SK-N-SH (cell line): ENCODE data around the gene RBM20. TPM values are rescaled to one million over a fixed set of nuclear protein-coding genes. Genes with fewer than 3 reads are reported as not detected.

Experiments
- CTCF ChIA-PET: fragments of 300-600, 350-600 bp; formaldehyde crosslinking; extraction: SDS; loops from one replicate; lab custom pipeline; 2021; lab: Yijun Ruan, JAX
- POLR2A ChIA-PET: fragments of 350-600 bp; sonication (Branson Sonifier 250); formaldehyde crosslinking; extraction: SDS; loops from one replicate; lab custom pipeline; 2020; ENCODE audit warnings: antibody characterized with exemption, inconsistent platforms; lab: Yijun Ruan, JAX
- DNase-seq: peaks from one replicate; pipeline ENCODE4 v3.0.0; 2012
- H2AFZ ChIP-seq: fragments of 200-600 bp; sonication (generic); 2 replicates; pipeline ENCODE4 v1.8.1; 2016; ENCODE audit warnings: antibody characterized with exemption, mild to moderate bottlenecking, low read depth
- H3F3A ChIP-seq: fragments of 200-600 bp; sonication (generic); replicated peaks from 2 replicates; pipeline ENCODE3; 2016; ENCODE audit warnings: antibody characterized with exemption, mild to moderate bottlenecking; ENCODE audit not compliant: insufficient read depth
- H3K27ac ChIP-seq, 2 experiments: fragments of 200-500 bp in 1 of 2; fragments of 200-600 bp in 1 of 2; sonication (Bioruptor generic) in 1 of 2; sonication (generic), shearing (Covaris generic) in 1 of 2; 2 replicates each; pipeline versions ENCODE4 v1.5.1 to v1.6.1; 2014 to 2016; ENCODE audit warnings: low read depth in 2 of 2, inconsistent platforms in 1 of 2, low read length in 1 of 2, mild to moderate bottlenecking in 1 of 2, mixed read lengths in 1 of 2
- H3K27me3 ChIP-seq: fragments of 200-600 bp; sonication (generic), shearing (Covaris generic); 2 replicates; pipeline ENCODE4 v1.6.1; 2016; ENCODE audit warnings: mixed run types; ENCODE audit not compliant: insufficient read depth
- H3K36me3 ChIP-seq, 2 experiments: fragments of 200-500 bp in 1 of 2; fragments of 200-600 bp in 1 of 2; sonication (Bioruptor generic) in 1 of 2; sonication (generic) in 1 of 2; replicated peaks in 1 of 2; 2 replicates each; pipeline versions ENCODE3 to v1.5.1; 2014 to 2016; ENCODE audit warnings: low read length in 1 of 2, mild to moderate bottlenecking in 1 of 2; ENCODE audit not compliant: insufficient read depth in 2 of 2, control insufficient read depth in 1 of 2
- H3K4me1 ChIP-seq, 2 experiments: fragments of 200-500 bp in 1 of 2; fragments of 200-600 bp in 1 of 2; sonication (Bioruptor generic) in 1 of 2; sonication (generic), shearing (Covaris generic) in 1 of 2; 2 replicates each; pipeline versions ENCODE4 v1.5.1 to v1.6.1; 2014 to 2016; ENCODE audit warnings: low read depth in 1 of 2, low read length in 1 of 2, mixed run types in 1 of 2; ENCODE audit not compliant: insufficient read depth in 2 of 2, control insufficient read depth in 1 of 2
- H3K4me2 ChIP-seq: fragments of 200-600 bp; sonication (generic), shearing (Covaris generic); 2 replicates; pipeline ENCODE4 v1.6.1; 2017; ENCODE audit warnings: mixed run types
- H3K4me3 ChIP-seq, 2 experiments: fragments of 200-500 bp in 1 of 2; fragments of 200-600 bp in 1 of 2; sonication (Bioruptor generic) in 1 of 2; sonication (generic), shearing (Covaris generic) in 1 of 2; 2 replicates each; pipeline versions ENCODE4 v1.5.1 to v1.8.1; 2014 to 2016; ENCODE audit warnings: low read depth in 2 of 2, inconsistent platforms in 1 of 2, low read length in 1 of 2, mild to moderate bottlenecking in 1 of 2, mixed read lengths in 1 of 2, moderate library complexity in 1 of 2
- H3K79me2 ChIP-seq: fragments of 200-600 bp; sonication (generic); 2 replicates; pipeline ENCODE4 v1.8.1; 2017; ENCODE audit warnings: mild to moderate bottlenecking; ENCODE audit not compliant: insufficient read depth
- H3K9ac ChIP-seq: fragments of 200-600 bp; sonication (generic); 2 replicates; pipeline ENCODE4 v1.6.1; 2017; ENCODE audit warnings: mixed run types
- H3K9me2 ChIP-seq: fragments of 200-600 bp; sonication (generic); 2 replicates; pipeline ENCODE4 v1.6.1; 2017; ENCODE audit warnings: mixed run types
- H3K9me3 ChIP-seq: fragments of 200-600 bp; sonication (generic); 2 replicates; pipeline ENCODE4 v1.6.1; 2017; ENCODE audit warnings: mixed run types, mild to moderate bottlenecking, moderate library complexity
- H4K20me1 ChIP-seq: fragments of 200-600 bp; sonication (generic); 2 replicates; pipeline ENCODE4 v1.6.1; 2017; ENCODE audit warnings: mild to moderate bottlenecking, mixed run types; ENCODE audit not compliant: insufficient read depth
- CHD2 ChIP-seq: fragments of 150-350 bp; IDR thresholded peaks from 2 replicates; pipeline ENCODE4 v1.6.1; 2018; ENCODE audit warnings: low read length; ENCODE audit not compliant: partially characterized antibody
- ELF1 ChIP-seq: IDR thresholded peaks from 2 replicates; pipeline ENCODE4 v1.4.0; 2012
- FOXJ3 ChIP-seq: sonication (generic); formaldehyde crosslinking; IDR thresholded peaks from 2 replicates; pipeline ENCODE4 v1.5.1; 2020; ENCODE audit warnings: mild to moderate bottlenecking, missing genetic modification reagents
- FOXM1 ChIP-seq: IDR thresholded peaks from 2 replicates; pipeline ENCODE4 v1.4.0; 2012; ENCODE audit warnings: low read depth, mild to moderate bottlenecking
- GATA2 ChIP-seq: sonication (generic); formaldehyde crosslinking; IDR thresholded peaks from 2 replicates; pipeline ENCODE4 v1.5.0; 2020; ENCODE audit warnings: mild to moderate bottlenecking, missing genetic modification reagents
- IRF3 ChIP-seq: fragments of 150-350 bp; IDR thresholded peaks from 2 replicates; pipeline ENCODE4 v1.6.1; 2016; ENCODE audit warnings: mild to moderate bottlenecking, low read depth, low read length
- JUND ChIP-seq: IDR thresholded peaks from 2 replicates; pipeline ENCODE4 v1.4.0; 2012
- MEF2A ChIP-seq: IDR thresholded peaks from 2 replicates; pipeline ENCODE4 v1.4.0; 2012; ENCODE audit warnings: low read depth, borderline replicate concordance
- MXI1 ChIP-seq: IDR thresholded peaks from 2 replicates; pipeline ENCODE4 v1.6.1; 2012; ENCODE audit warnings: mild to moderate bottlenecking, low read depth, low read length, improper control_type of control experiment
- NFIC ChIP-seq: IDR thresholded peaks from 2 replicates; pipeline ENCODE4 v1.4.0; 2012; ENCODE audit warnings: borderline replicate concordance
- PBX3 ChIP-seq: IDR thresholded peaks from 2 replicates; pipeline ENCODE4; 2012
- RAD21 ChIP-seq: IDR thresholded peaks from 2 replicates; pipeline ENCODE4 v1.6.1; 2012; ENCODE audit warnings: mild to moderate bottlenecking, low read length
- RCOR1 ChIP-seq: fragments of 150-350 bp; IDR thresholded peaks from 2 replicates; pipeline ENCODE4 v1.6.1; 2017; ENCODE audit warnings: antibody characterized with exemption, low read length
- RXRA ChIP-seq: IDR thresholded peaks from 2 replicates; pipeline ENCODE4 v1.4.0; 2012; ENCODE audit warnings: low read depth, mild to moderate bottlenecking, borderline replicate concordance
- TCF12 ChIP-seq: IDR thresholded peaks from 2 replicates; pipeline ENCODE4 v1.4.0; 2012
- YY1 ChIP-seq: IDR thresholded peaks from 2 replicates; pipeline ENCODE4 v1.4.0; 2012; ENCODE audit warnings: low read depth, mild to moderate bottlenecking
- WGBS: methylation state at CpG from one replicate; pipeline ENCODE4 v1.1.6; 2017; ENCODE audit warnings: low lambda C conversion rate; 5-methylcytosine and 5-hydroxymethylcytosine counted together
- polyA plus RNA-seq, 3 experiments: library from polyadenylated mRNA; depleted of rRNA; stranded (reverse); fragments of >200 nt; gene quantifications; 2 replicates each; pipeline ENCODE4 v1.2.3, GENCODE V29; 2012
- TF ChIP-seq, protein P1 (sequence below): fragments of 200-600 bp; sonication (generic); IDR thresholded peaks from 2 replicates; pipeline ENCODE4 v1.6.1; 2017; ENCODE audit warnings: antibody characterized with exemption, mild to moderate bottlenecking, moderate library complexity
- TF ChIP-seq, protein P2 (sequence below): IDR thresholded peaks from 2 replicates; pipeline ENCODE4 v1.4.0; 2012; ENCODE audit warnings: low read depth, borderline replicate concordance

Gene RBM20
- polyA plus RNA-seq, 1 of the 3 experiments (the other 2 are of a cell fraction) = 0.64 TPM

GRCh38 chr10:110648692-110649346 is 4.7 kb downstream of the RBM20 start:
- H3K27me3 ChIP-seq = no peaks in the 10 kb centered on the region
- no peak overlapping the region for H3K9ac ChIP-seq
- POLR2A ChIA-PET = no interaction called here
- no peak overlapping the region for H2AFZ ChIP-seq
- H3K4me1 ChIP-seq = peaks cover 10 to 30% of the 10 kb centered on the region in 2 experiments; a peak in 3 of 4 replicates
- H3K27ac ChIP-seq = no peak overlapping the region
- no peaks in the 10 kb centered on the region for H3K36me3 ChIP-seq
- no peak for TF ChIP-seq YY1
- TF ChIP-seq, protein P1, sequence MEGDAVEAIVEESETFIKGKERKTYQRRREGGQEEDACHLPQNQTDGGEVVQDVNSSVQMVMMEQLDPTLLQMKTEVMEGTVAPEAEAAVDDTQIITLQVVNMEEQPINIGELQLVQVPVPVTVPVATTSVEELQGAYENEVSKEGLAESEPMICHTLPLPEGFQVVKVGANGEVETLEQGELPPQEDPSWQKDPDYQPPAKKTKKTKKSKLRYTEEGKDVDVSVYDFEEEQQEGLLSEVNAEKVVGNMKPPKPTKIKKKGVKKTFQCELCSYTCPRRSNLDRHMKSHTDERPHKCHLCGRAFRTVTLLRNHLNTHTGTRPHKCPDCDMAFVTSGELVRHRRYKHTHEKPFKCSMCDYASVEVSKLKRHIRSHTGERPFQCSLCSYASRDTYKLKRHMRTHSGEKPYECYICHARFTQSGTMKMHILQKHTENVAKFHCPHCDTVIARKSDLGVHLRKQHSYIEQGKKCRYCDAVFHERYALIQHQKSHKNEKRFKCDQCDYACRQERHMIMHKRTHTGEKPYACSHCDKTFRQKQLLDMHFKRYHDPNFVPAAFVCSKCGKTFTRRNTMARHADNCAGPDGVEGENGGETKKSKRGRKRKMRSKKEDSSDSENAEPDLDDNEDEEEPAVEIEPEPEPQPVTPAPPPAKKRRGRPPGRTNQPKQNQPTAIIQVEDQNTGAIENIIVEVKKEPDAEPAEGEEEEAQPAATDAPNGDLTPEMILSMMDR = peak; percentile 33
- TF ChIP-seq RAD21 = peak; percentile 21; the same call in 1 of the 2 replicates
- TF ChIP-seq, all 33 proteins: peak for 2
- peaks cover 5% of the 10 kb centered on the region for H3F3A ChIP-seq
- H3K4me2 ChIP-seq = no peak overlapping the region
- no peak for DNase-seq
- no peaks in the 10 kb centered on the region for H4K20me1 ChIP-seq
- no peaks in the 10 kb centered on the region for H3K9me3 ChIP-seq
- H3K79me2 ChIP-seq = no peaks in the 10 kb centered on the region
- no peak overlapping the region for H3K4me3 ChIP-seq
- WGBS = 84% methylated on average over 3 of the region's 3 CpGs
- CTCF ChIA-PET = interaction anchor here (1.2 to 3.3 kb wide), 6 partner anchors 10 to 40 kb away, joined by 3 to 22 read pairs (median 6); no protein-coding TSS in a partner anchor
- no peaks in the 10 kb centered on the region for H3K9me2 ChIP-seq

DNA sequence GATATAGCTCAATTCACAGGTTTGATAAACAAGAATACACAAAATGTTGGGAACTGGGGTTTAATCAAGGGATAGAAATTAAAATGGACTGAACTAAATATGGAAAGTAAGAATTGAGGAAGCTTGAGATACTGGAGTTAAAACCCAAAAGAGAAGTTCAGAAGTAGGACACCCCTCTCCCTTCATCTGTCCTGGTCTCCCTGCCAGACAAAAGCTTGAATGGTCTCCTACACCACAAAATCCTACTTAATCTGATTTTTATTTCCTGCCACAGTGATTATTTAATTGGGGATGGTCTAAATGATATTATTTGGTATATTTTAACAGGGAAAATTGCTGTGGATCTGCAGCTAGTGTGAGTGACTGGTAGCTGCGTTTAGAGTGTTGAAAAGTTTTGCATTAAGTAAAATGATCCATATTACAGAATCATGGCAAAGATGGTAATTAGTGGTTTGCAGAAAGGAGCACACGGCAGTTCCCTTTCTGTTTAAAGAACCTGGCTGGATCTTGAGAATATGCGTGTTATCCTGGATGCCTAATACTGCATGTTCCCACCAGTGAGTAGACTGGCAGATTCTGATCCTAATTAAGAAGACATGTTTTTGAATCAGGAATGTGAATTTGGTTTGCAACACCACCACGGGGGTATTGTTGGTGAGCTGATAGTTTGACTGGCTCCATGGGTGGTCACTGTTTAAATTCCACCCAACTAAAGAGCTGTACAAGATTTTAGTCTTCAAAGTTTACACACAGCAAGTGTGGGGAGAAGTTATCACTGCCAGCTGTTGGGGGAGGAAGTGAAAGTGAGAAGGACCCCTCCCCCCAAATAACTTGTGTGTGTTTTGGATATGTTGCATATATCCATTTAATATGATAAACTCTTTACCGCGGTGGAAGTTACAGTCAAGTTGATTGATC is 5.5 kb downstream of the RBM20 start:
- Histone ChIP-seq H3K9ac (no peak overlapping the region), H3K27me3 (no peaks in the 10 kb centered on the region), H3K36me3 (no peaks in the 10 kb centered on the region), H2AFZ (no peak overlapping the region), H3K27ac (no peak overlapping the region), H3K4me3 (no peak overlapping the region), H4K20me1 (no peaks in the 10 kb centered on the region), H3K79me2 (no peaks in the 10 kb centered on the region), H3K9me2 (no peaks in the 10 kb centered on the region), H3K9me3 (no peaks in the 10 kb centered on the region), H3K4me1 (peaks cover 10 to 30% of the 10 kb centered on the region in 2 experiments; a peak in 3 of 4 replicates), H3K4me2 (peak overlapping the region; percentile 27; the same call in 1 of the 2 replicates), H3F3A (peaks cover 5% of the 10 kb centered on the region)
- CTCF ChIA-PET = interaction anchor here (1.2 to 3.3 kb wide), 5 partner anchors 9 to 41 kb away, joined by 3 to 22 read pairs (median 7); no protein-coding TSS in a partner anchor
- POLR2A ChIA-PET = no interaction called here
- 78% methylated on average over 6 of the region's 6 CpGs for WGBS
- DNase-seq = no peak
- TF ChIP-seq ELF1 (no peak), RXRA (no peak), FOXM1 (no peak), CHD2 (no peak), TCF12 (no peak), MEF2A (no peak), IRF3 (no peak), YY1 (no peak), MXI1 (no peak), JUND (no peak), GATA2 (CRISPR knock-in tag) (no peak), NFIC (no peak), PBX3 (no peak), RCOR1 (no peak), FOXJ3 (CRISPR knock-in tag) (no peak)
- TF ChIP-seq, protein P2, sequence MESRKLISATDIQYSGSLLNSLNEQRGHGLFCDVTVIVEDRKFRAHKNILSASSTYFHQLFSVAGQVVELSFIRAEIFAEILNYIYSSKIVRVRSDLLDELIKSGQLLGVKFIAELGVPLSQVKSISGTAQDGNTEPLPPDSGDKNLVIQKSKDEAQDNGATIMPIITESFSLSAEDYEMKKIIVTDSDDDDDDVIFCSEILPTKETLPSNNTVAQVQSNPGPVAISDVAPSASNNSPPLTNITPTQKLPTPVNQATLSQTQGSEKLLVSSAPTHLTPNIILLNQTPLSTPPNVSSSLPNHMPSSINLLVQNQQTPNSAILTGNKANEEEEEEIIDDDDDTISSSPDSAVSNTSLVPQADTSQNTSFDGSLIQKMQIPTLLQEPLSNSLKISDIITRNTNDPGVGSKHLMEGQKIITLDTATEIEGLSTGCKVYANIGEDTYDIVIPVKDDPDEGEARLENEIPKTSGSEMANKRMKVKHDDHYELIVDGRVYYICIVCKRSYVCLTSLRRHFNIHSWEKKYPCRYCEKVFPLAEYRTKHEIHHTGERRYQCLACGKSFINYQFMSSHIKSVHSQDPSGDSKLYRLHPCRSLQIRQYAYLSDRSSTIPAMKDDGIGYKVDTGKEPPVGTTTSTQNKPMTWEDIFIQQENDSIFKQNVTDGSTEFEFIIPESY = no peak
